ENCODE data around the gene SLC6A18. TPM values are rescaled to one million over a fixed set of nuclear protein-coding genes. Genes with fewer than 3 reads are reported as not detected.

The SLC6A18 gene
- total and polyA plus RNA-seq, 10 of the 15 experiments (the other 5 are each of a cell fraction or from before 2014, with no cell fraction given) = not detected

GRCh38 chr5:1244255-1244654 is 19.1 kb downstream of the SLC6A18 start (continued):
- no peak for TF ChIP-seq WRNIP1 (IDR thresholded peaks at IDR 0.05; ENCODE audit: borderline replicate concordance, low read depth, low read length)
- TF ChIP-seq NFIC (IDR thresholded peaks at IDR 0.05; ENCODE audit: low read depth, low read length) = no peak
- TF ChIP-seq SUZ12 (IDR thresholded peaks at IDR 0.05; ENCODE audit: unreplicated experiment) = no peak
- TF ChIP-seq POLR2A (IDR thresholded peaks at IDR 0.05; ENCODE audit: low read depth, low read length) = no peak
- TF ChIP-seq RCOR1 (conservative IDR thresholded peaks at IDR 0.05; ENCODE audit: low read depth, low read length) = no peak
- no peak for TF ChIP-seq TCF7 (IDR thresholded peaks at IDR 0.05; ENCODE audit: borderline replicate concordance)

- no peaks in the 10 kb centered on the region for H3K79me2 ChIP-seq (ENCODE audit: control insufficient read depth, insufficient read depth, low read length)
- SMC1A ChIA-PET (ENCODE audit: uncharacterized antibody, unreplicated experiment) = no interaction called here
- WGBS (ENCODE audit: insufficient coverage, insufficient replicate concordance, low lambda C conversion rate, missing lambda C conversion rate) = 35% methylated on average over 8 of the region's 10 CpGs
- RAD21 ChIA-PET (ENCODE audit: unreplicated experiment) = no interaction called here
- H3K9me3 ChIP-seq (replicated peaks; ENCODE audit: control insufficient read depth, insufficient read depth, low read length) = no peaks in the 10 kb centered on the region
- no peaks in the 10 kb centered on the region for H3K4me1 ChIP-seq (ENCODE audit: control insufficient read depth, insufficient read depth, low read length)
- no peak overlapping the region for H2AFZ ChIP-seq (ENCODE audit: control insufficient read depth, low read depth, low read length)
- no peak overlapping the region for H3K27ac ChIP-seq (ENCODE audit: control insufficient read depth, insufficient read depth)
- ATAC-seq (no peak), DNase-seq (ENCODE audit: low read depth, low spot score) (no peak), FAIRE-seq (no peak)
- CTCF ChIA-PET = no interaction called here
- no peaks in the 10 kb centered on the region for H3K36me3 ChIP-seq (ENCODE audit: control insufficient read depth in 2 of 2, insufficient read depth in 2 of 2, low read length in 1 of 2)
- BruUV-seq (replicated peaks) = no TSS peak
- H3K4me3 ChIP-seq = no peak overlapping the region
- intact Hi-C loops (cut with micrococcal nuclease; ENCODE audit: unreplicated experiment) = no loop called here
- in situ Hi-C loops (cut with MboI) = no loop called here
- H3K9ac ChIP-seq (ENCODE audit: control insufficient read depth, insufficient read depth, low read length) = no peak overlapping the region
- H3K27me3 ChIP-seq (replicated peaks in 1 of 2; ENCODE audit: control insufficient read depth in 2 of 2, insufficient read depth in 2 of 2, low read length in 1 of 2) = no peaks in the 10 kb centered on the region; a peak in 1 of 4 replicates
- no peak overlapping the region for H3K4me2 ChIP-seq (ENCODE audit: control insufficient read depth, insufficient read depth)
- H4K20me1 ChIP-seq (ENCODE audit: control insufficient read depth, insufficient read depth) = no peaks in the 10 kb centered on the region
- POLR2A ChIA-PET = no interaction called here
- TF ChIP-seq SUPT20H (IDR thresholded peaks at IDR 0.05; ENCODE audit: borderline replicate concordance, control insufficient read depth, low read depth, low read length) (no peak), ZBTB40 (IDR thresholded peaks at IDR 0.05; ENCODE audit: borderline replicate concordance) (no peak), CBX3 (IDR thresholded peaks at IDR 0.05; ENCODE audit: borderline replicate concordance, low read depth) (no peak), NR2C1 (IDR thresholded peaks at IDR 0.05) (no peak), SRF (IDR thresholded peaks at IDR 0.05; ENCODE audit: low read depth in 2 of 2, low read length in 2 of 2) (no peak), WRNIP1 (IDR thresholded peaks at IDR 0.05; ENCODE audit: borderline replicate concordance, low read depth, low read length) (no peak), ZBTB4 (CRISPR knock-in tag; IDR thresholded peaks at IDR 0.05) (no peak), EP300 (IDR thresholded peaks at IDR 0.05; ENCODE audit: borderline replicate concordance in 1 of 2, control insufficient read depth in 1 of 2, low read depth in 2 of 2, low read length in 2 of 2) (no peak), STAT3 (IDR thresholded peaks at IDR 0.05; ENCODE audit: low read depth, low read length) (no peak)
- TF ChIP-seq, protein P1, sequence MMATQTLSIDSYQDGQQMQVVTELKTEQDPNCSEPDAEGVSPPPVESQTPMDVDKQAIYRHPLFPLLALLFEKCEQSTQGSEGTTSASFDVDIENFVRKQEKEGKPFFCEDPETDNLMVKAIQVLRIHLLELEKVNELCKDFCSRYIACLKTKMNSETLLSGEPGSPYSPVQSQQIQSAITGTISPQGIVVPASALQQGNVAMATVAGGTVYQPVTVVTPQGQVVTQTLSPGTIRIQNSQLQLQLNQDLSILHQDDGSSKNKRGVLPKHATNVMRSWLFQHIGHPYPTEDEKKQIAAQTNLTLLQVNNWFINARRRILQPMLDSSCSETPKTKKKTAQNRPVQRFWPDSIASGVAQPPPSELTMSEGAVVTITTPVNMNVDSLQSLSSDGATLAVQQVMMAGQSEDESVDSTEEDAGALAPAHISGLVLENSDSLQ (IDR thresholded peaks at IDR 0.05) = no peak
Observed at GRCh38 chr5:1244976-1245375, 19.8 kb downstream of the SLC6A18 start.
